Measurements from ENCODE around the gene GAS2L2. TPM values are rescaled to one million over a fixed set of nuclear protein-coding genes. Genes with fewer than 3 reads are reported as not detected.
"Not testable (repeated sequence)": the region's sequence is repeated elsewhere in the genome, so short reads cannot be mapped to it uniquely, and the experiment has no call there.

GAS2L2 gene
- total RNA-seq, 1 experiment from 2014 or later: not detected

DNA sequence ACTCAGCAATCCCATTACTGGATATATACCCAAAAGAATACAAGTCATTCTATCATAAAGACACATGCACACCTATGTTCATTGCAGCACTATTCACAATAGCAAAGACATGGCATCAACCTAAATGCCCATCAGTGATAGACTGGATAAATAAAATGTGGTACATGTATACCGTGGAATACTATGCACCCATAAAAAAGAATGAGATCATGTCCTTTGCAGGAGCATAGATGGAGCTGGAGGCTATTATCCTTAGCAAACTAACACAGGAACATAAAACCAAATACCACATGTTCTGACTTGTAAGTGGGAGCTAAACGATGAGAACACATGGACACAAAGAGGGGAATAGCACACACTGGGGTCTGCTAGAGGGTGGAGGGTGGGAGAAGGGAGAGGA lies 49.7 kb downstream of the GAS2L2 start:
- H3K27ac ChIP-seq; H3K4me1 ChIP-seq (replicated peaks); DNase-seq (ENCODE audit: low read depth in 1 of 2, low spot score in 2 of 2); H3K27me3 ChIP-seq (replicated peaks); H3K4me3 ChIP-seq; H3K9me3 ChIP-seq (replicated peaks): not testable (repeated sequence)
- peaks cover 70% of the 10 kb centered on the region for H3K36me3 ChIP-seq

DNA sequence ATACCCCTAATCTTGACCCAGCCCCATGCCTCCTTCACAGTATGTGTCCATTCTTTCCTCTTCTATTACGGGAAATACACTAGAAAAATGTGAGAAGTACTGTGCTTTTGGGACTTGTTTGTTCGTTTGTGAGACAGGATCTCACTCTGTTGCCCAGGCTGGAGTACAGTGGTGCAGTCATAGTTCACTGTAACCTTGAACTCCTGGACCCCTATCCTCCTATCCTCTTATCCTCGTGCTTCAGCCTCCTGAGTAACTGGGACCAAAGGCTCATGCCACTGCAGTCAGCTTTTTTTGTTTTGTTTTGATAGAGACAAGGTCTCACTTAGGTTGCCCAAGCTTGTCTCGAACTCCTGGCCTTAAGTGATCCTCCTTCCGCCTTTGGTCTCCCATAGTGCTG lies 51.5 kb downstream of the GAS2L2 start:
- Histone ChIP-seq H3K4me3 (no peak overlapping the region), H3K36me3 (peaks cover 75% of the 10 kb centered on the region), H3K9me3 (replicated peaks) (no peaks in the 10 kb centered on the region), H3K27ac (no peak overlapping the region), H3K4me1 (replicated peaks) (no peaks in the 10 kb centered on the region), H3K27me3 (replicated peaks) (no peaks in the 10 kb centered on the region)
- no peak for DNase-seq (ENCODE audit: low read depth in 1 of 2, low spot score in 2 of 2)

DNA sequence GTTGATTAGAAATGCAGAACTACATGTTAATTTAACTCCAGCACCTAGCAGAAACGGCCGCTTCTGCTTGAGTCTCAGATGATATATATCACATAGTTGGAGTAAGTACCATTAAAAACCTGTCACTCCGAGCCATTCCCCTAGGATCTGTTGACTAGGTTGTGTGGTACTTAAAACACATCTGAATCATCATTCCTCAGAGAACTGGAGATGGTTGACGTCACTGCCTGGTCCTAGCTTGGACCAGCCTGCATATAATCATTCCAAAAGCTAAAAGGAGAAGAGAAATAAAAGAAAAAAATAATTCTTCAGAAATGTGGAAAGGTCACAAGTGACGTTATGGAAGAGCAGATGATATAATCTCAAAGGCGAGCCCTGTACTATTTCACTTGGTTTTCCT lies 52.9 kb downstream of the GAS2L2 start:
- Histone ChIP-seq H3K27ac (no peak overlapping the region), H3K36me3 (peaks cover 85% of the 10 kb centered on the region), H3K27me3 (replicated peaks) (no peaks in the 10 kb centered on the region), H3K9me3 (replicated peaks) (no peaks in the 10 kb centered on the region), H3K4me1 (replicated peaks) (no peaks in the 10 kb centered on the region), H3K4me3 (no peak overlapping the region)
- no peak for DNase-seq (ENCODE audit: low read depth in 1 of 2, low spot score in 2 of 2)

DNA sequence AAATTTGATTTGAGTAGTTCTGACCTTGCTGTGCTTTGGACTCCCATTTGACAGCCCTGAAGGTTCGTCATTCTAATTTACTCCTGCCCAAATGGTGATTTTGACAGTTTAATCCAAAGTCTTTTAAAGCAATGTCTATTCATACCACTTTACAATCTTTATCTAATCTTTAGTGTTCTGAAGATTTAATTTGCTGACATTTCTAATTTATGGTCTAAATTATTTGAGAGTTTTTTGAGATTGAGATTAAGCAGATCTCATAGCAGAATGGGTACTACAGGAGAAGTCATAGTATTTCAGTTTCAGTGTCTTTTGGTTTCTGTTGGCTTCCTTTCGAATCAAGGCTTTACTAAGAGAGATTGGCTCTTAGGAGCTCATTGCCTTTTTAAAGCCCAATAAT lies 54.2 kb downstream of the GAS2L2 start:
- Histone ChIP-seq H3K4me3 (no peak overlapping the region), H3K9me3 (replicated peaks) (no peaks in the 10 kb centered on the region), H3K36me3 (peaks cover 92% of the 10 kb centered on the region), H3K4me1 (replicated peaks) (no peaks in the 10 kb centered on the region), H3K27ac (no peak overlapping the region), H3K27me3 (replicated peaks) (no peaks in the 10 kb centered on the region)
- no peak for DNase-seq (ENCODE audit: low read depth in 1 of 2, low spot score in 2 of 2)

DNA sequence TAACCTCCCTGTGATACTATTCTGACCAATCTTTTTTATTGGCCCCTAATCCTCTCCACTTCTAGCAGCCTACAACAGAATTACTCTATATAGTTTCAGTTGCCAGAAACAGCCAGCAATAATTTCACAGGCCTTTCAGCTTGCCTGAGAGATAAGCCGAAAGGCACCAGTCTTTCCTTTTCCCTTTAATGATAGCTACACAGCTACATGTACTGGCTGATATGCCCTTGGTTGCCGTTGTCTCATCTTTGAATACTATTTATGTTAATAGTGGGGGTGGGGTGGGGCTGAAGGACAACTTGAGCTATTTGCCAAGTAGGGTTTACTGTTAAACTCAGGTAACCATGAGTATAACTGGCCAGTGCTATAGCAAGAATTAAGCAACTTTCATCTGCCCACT lies 57.4 kb downstream of the GAS2L2 start:
- H3K9me3 ChIP-seq (replicated peaks): no peaks in the 10 kb centered on the region
- peaks cover 93% of the 10 kb centered on the region for H3K36me3 ChIP-seq
- no peak overlapping the region for H3K27ac ChIP-seq
- no peaks in the 10 kb centered on the region for H3K27me3 ChIP-seq (replicated peaks)
- H3K4me1 ChIP-seq (replicated peaks): peaks cover 4% of the 10 kb centered on the region
- H3K4me3 ChIP-seq: no peak overlapping the region
- DNase-seq (ENCODE audit: low read depth in 1 of 2, low spot score in 2 of 2): no peak

DNA sequence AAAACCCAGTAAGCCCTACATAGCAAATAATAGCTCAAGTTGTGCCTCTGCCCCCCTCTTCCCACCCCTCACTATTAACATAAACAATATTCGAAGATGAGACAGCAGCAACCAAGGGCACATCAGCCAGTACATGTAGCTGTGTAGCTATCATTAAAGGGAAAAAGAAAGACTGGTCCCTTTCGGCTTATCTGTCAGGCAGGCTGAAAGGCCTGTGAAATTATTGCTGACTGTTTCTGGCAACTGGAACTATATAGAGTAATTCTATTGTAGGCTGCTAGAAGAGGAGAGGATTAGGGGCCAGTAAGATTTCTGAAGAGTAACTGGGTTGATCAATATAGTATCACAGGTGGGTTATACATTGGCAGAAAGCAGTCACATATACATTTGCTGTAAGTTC lies 58.1 kb downstream of the GAS2L2 start:
- no peaks in the 10 kb centered on the region for H3K27me3 ChIP-seq (replicated peaks)
- no peak overlapping the region for H3K27ac ChIP-seq
- H3K4me3 ChIP-seq: no peak overlapping the region
- peaks cover 93% of the 10 kb centered on the region for H3K36me3 ChIP-seq
- no peaks in the 10 kb centered on the region for H3K9me3 ChIP-seq (replicated peaks)
- DNase-seq (ENCODE audit: low read depth in 1 of 2, low spot score in 2 of 2): no peak
- peaks cover 4% of the 10 kb centered on the region for H3K4me1 ChIP-seq (replicated peaks)

Other genes starting within 250 kb of the GAS2L2 start
- 0.72 and 1.4 TPM in 2 replicates for gene SLFN12L, start 215.6 kb downstream of the GAS2L2 start, total RNA-seq (2014; rRNA removed; shearing (Covaris generic))
- not detected in 2 replicates for gene SLFN14, start 192.4 kb downstream of the GAS2L2 start, total RNA-seq (2014; rRNA removed; shearing (Covaris generic))
- 4.8 and 5.8 TPM in 2 replicates for gene PEX12, start 174.7 kb downstream of the GAS2L2 start, total RNA-seq (2014; rRNA removed; shearing (Covaris generic))
- gene AP2B1, start 165.9 kb downstream of the GAS2L2 start, total RNA-seq (2014; rRNA removed; shearing (Covaris generic)): 76.0 and 109 TPM in 2 replicates
- 0.16 and 0.22 TPM in 2 replicates for gene RASL10B, start 21.6 kb downstream of the GAS2L2 start, total RNA-seq (2014; rRNA removed; shearing (Covaris generic))
- gene C17orf50, start 7.6 kb upstream of the GAS2L2 start, total RNA-seq (2014; rRNA removed; shearing (Covaris generic)): not detected in 2 replicates
- 2.9 and 8.3 TPM in 2 replicates for gene MMP28, start 42.4 kb upstream of the GAS2L2 start, total RNA-seq (2014; rRNA removed; shearing (Covaris generic))
- gene TAF15, start 56.2 kb upstream of the GAS2L2 start, total RNA-seq (2014; rRNA removed; shearing (Covaris generic)): 15.5 and 33.6 TPM in 2 replicates
- gene HEATR9, start 115.7 kb upstream of the GAS2L2 start, total RNA-seq (2014; rRNA removed; shearing (Covaris generic)): not detected in 2 replicates
- gene CCL5, start 127.1 kb upstream of the GAS2L2 start, total RNA-seq (2014; rRNA removed; shearing (Covaris generic)): not detected in 2 replicates
- gene RDM1, start 177.5 kb upstream of the GAS2L2 start, total RNA-seq (2014; rRNA removed; shearing (Covaris generic)): 0.11 and 0.50 TPM in 2 replicates
- gene LYZL6, start 190.5 kb upstream of the GAS2L2 start, total RNA-seq (2014; rRNA removed; shearing (Covaris generic)): not detected in 2 replicates
- gene CCL16, start 228.3 kb upstream of the GAS2L2 start, total RNA-seq (2014; rRNA removed; shearing (Covaris generic)): not detected in 2 replicates
- gene CCL14, start 233.5 kb upstream of the GAS2L2 start, total RNA-seq (2014; rRNA removed; shearing (Covaris generic)): not detected in 2 replicates
- not detected in 2 replicates for gene CCL15, start 248.3 kb upstream of the GAS2L2 start, total RNA-seq (2014; rRNA removed; shearing (Covaris generic))

Measured in SJSA1 (cell line).